Measurements from ENCODE around the gene KRT37.

GRCh38 chr17:41467561-41467960, 43.2 kb upstream of the KRT37 start:
- TF ChIP-seq, protein P1, sequence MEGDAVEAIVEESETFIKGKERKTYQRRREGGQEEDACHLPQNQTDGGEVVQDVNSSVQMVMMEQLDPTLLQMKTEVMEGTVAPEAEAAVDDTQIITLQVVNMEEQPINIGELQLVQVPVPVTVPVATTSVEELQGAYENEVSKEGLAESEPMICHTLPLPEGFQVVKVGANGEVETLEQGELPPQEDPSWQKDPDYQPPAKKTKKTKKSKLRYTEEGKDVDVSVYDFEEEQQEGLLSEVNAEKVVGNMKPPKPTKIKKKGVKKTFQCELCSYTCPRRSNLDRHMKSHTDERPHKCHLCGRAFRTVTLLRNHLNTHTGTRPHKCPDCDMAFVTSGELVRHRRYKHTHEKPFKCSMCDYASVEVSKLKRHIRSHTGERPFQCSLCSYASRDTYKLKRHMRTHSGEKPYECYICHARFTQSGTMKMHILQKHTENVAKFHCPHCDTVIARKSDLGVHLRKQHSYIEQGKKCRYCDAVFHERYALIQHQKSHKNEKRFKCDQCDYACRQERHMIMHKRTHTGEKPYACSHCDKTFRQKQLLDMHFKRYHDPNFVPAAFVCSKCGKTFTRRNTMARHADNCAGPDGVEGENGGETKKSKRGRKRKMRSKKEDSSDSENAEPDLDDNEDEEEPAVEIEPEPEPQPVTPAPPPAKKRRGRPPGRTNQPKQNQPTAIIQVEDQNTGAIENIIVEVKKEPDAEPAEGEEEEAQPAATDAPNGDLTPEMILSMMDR (IDR thresholded peaks at IDR 0.05; ENCODE audit: borderline replicate concordance, extremely low read depth, low read length, poor library complexity, severe bottlenecking) = no peak
- TF ChIP-seq EZH2 (IDR thresholded peaks at IDR 0.05; ENCODE audit: borderline replicate concordance, low read depth, low read length, severe bottlenecking) = no peak
